Keratinocyte (primary cell): Measurements from ENCODE around the gene MRPS7. TPM values are rescaled to one million over a fixed set of nuclear protein-coding genes. Genes with fewer than 3 reads are reported as not detected.

Source experiments
- DNase-seq: peaks from one replicate; pipeline ENCODE4 v3.0.0-alpha.2; 2011; ENCODE audit warnings: low read depth, missing footprints, low spot score
- FAIRE-seq: peaks from 2 replicates; lab custom pipeline; 2011; peaks lifted over from hg19 to GRCh38; lab: Jason Lieb, UNC
- H2AFZ ChIP-seq: 2 replicates; pipeline ENCODE4 v1.6.0; 2012; ENCODE audit warnings: low read length, control low read depth, inconsistent platforms; ENCODE audit not compliant: control insufficient read depth
- H3K27ac ChIP-seq: 2 replicates; pipeline ENCODE4 v1.5.1; 2011; ENCODE audit warnings: low read length; ENCODE audit not compliant: control insufficient read depth, insufficient read depth
- H3K27me3 ChIP-seq: 3 replicates; pipeline ENCODE4 v1.6.0; 2011; ENCODE audit warnings: low read length; ENCODE audit not compliant: control insufficient read depth, insufficient read depth; ENCODE audit errors: extremely low read depth
- H3K36me3 ChIP-seq, 2 experiments: 2 replicates in 1 of 2; 3 replicates in 1 of 2; pipeline ENCODE4 v1.5.1; 2011; ENCODE audit warnings: low read length in 2 of 2, mild to moderate bottlenecking in 1 of 2; ENCODE audit not compliant: control insufficient read depth in 2 of 2, insufficient read depth in 2 of 2; ENCODE audit errors: extremely low read depth in 1 of 2
- H3K4me1 ChIP-seq: 3 replicates; pipeline ENCODE4 v1.5.1; 2011; ENCODE audit warnings: low read length; ENCODE audit not compliant: control insufficient read depth, insufficient read depth; ENCODE audit errors: extremely low read depth
- H3K4me2 ChIP-seq: 3 replicates; pipeline ENCODE4 v1.6.0; 2011; ENCODE audit warnings: low read depth, low read length; ENCODE audit not compliant: control insufficient read depth, insufficient read depth; ENCODE audit errors: extremely low read depth
- H3K4me3 ChIP-seq, 3 experiments: fragments of 200-600 bp in 1 of 3; sonication (generic) in 1 of 3; 2 replicates in 2 of 3; 3 replicates in 1 of 3; pipeline ENCODE4 v1.5.1; 2011 to 2016; ENCODE audit warnings: low read length in 3 of 3, mild to moderate bottlenecking in 3 of 3, control low read depth in 2 of 3, inconsistent platforms in 1 of 3, low read depth in 1 of 3, mixed read lengths in 1 of 3, mixed run types in 1 of 3, moderate library complexity in 1 of 3; ENCODE audit not compliant: control insufficient read depth in 2 of 3, insufficient read depth in 2 of 3; ENCODE audit errors: extremely low read depth in 1 of 3
- H3K79me2 ChIP-seq: 2 replicates; pipeline ENCODE4 v1.6.0; 2012; ENCODE audit warnings: low read length; ENCODE audit not compliant: control insufficient read depth, insufficient read depth
- H3K9ac ChIP-seq: 3 replicates; pipeline ENCODE4 v1.6.0; 2011; ENCODE audit warnings: low read length; ENCODE audit not compliant: control insufficient read depth, insufficient read depth; ENCODE audit errors: extremely low read depth
- H3K9me1 ChIP-seq: 3 replicates; pipeline ENCODE4 v1.6.0; 2011; ENCODE audit warnings: low read length; ENCODE audit not compliant: control insufficient read depth, insufficient read depth; ENCODE audit errors: extremely low read depth
- H3K9me3 ChIP-seq: 2 replicates; pipeline ENCODE4 v1.5.1; 2012; ENCODE audit warnings: low read depth, low read length; ENCODE audit not compliant: control insufficient read depth
- H4K20me1 ChIP-seq: 3 replicates; pipeline ENCODE4 v1.6.0; 2011; ENCODE audit warnings: low read length; ENCODE audit not compliant: control insufficient read depth, insufficient read depth; ENCODE audit errors: extremely low read depth
- EZH2 ChIP-seq: IDR thresholded peaks from one replicate; pipeline ENCODE4 v1.6.1; 2012; ENCODE audit warnings: inconsistent platforms, mild to moderate bottlenecking, low read length, moderate library complexity
- dilution Hi-C: fragments of 300-500 bp; cut with MboI; formaldehyde crosslinking; loops from one replicate; pipeline ENCODE4 v1.7.0; 2020; ENCODE audit warnings: low sequenced_read_pairs; ENCODE audit not compliant: extremely low pct_ligation_motif_present
- polyA minus RNA-seq, 3 experiments: library from RNA; depleted of rRNA, polyadenylated mRNA; stranded (reverse); fragments of >200 nt; gene quantifications; 1 replicate in 1 of 3; 2 replicates in 1 of 3; 3 replicates in 1 of 3; pipeline ENCODE4 v1.2.3, GENCODE V29; 2011
- polyA plus RNA-seq, 5 experiments: library from polyadenylated mRNA; depleted of rRNA in 3 of 5; stranded (reverse) in 3 of 5; stranded (forward) in 1 of 5; unstranded in 1 of 5; fragments of >200 nt; gene quantifications; 1 replicate in 1 of 5; 2 replicates in 3 of 5; 3 replicates in 1 of 5; pipeline versions ENCODE4 v1.2.1 to v1.2.3, GENCODE V29; 2011 to 2012; ENCODE audit warnings: missing spikeins in 2 of 5, low read depth in 1 of 5, low replicate concordance in 1 of 5
- TF ChIP-seq, protein P1 (sequence below), 3 experiments: IDR thresholded peaks in 1 of 3; conservative IDR thresholded peaks in 1 of 3; optimal IDR thresholded peaks in 1 of 3; 2 replicates in 2 of 3; 3 replicates in 1 of 3; pipeline versions ENCODE3 to v1.5.1; 2011; ENCODE audit warnings: low read length in 3 of 3, mild to moderate bottlenecking in 3 of 3, moderate library complexity in 2 of 3, control low read depth in 1 of 3, inconsistent platforms in 1 of 3; ENCODE audit not compliant: insufficient read depth in 2 of 3; ENCODE audit errors: extremely low read depth in 1 of 3

The MRPS7 gene
- 62.8 to 79.0 TPM (median 71.5 TPM) in 3 replicates for polyA plus RNA-seq
- 29.4 TPM for polyA plus RNA-seq (2011; ENCODE audit: low read depth)
- polyA plus RNA-seq (2011; cell fraction: cytosol; rRNA removed) = 62.7 and 69.3 TPM in 2 replicates
- polyA plus RNA-seq (2011; cell fraction: nucleus; rRNA removed) = 42.5 and 43.2 TPM in 2 replicates
- 42.6 and 61.5 TPM in 2 replicates for polyA plus RNA-seq (2012; ENCODE audit: low replicate concordance)
- 33.0 to 46.9 TPM (median 39.6 TPM) in 3 replicates for polyA minus RNA-seq
- polyA minus RNA-seq (2011; cell fraction: cytosol; rRNA and poly(A)+ RNA removed) = 31.5 TPM
- 9.9 and 12.6 TPM in 2 replicates for polyA minus RNA-seq (2011; cell fraction: nucleus; rRNA and poly(A)+ RNA removed)

DNA sequence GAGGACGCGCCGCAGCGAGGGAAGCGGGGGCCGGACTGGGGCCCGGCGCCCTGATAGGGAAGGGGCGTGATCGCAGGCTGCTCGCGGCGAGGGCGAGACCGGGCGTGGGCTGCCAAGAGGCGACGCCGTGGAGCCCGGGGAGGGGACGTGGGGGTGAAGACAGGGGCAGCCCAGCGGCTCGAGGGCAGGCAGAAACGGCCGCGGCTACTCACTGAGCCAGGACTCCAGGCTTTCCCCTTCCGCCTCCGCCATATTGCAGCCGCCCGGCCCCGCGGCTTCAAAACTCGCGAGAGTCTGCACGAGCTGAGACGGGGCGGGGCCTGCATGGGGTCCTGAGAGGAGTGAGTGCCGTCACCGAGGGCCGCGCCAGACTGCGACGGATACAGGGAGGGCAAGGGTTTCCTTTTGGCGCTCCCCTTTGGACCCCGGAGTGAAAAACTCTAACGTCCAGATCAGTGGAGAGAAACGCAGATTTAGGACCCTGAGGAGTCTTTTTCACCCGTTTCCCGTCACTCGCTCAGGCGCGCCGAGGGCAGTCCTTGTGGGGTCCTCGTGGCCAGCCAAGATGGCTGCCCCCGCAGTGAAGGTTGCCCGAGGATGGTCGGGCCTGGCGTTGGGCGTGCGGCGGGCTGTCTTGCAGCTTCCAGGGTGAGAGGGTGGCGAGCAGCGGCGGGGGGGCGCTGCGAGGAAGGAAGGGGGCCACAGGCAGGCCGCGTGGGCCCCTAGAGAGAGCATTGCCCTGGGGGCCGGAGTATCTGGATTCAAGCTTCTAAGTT lies at the start of gene MRPS7, which contains the start of gene GGA3:
Gene MRPS7, plus strand, starts transcription at position 544 of the 776 bp plus-strand sequence. Its CDS starts 22 bp downstream, at position 566.
Gene GGA3, minus strand, starts transcription at position 271 of the 776 bp plus-strand sequence. Its CDS starts 19 bp downstream, at position 252.
- Histone ChIP-seq H3K9me3 (no peaks in the 10 kb centered on the region), H4K20me1 (no peaks in the 10 kb centered on the region), H3K9ac (peak within 1 kb of the TSS; percentile 100), H3K27ac (peak within 1 kb of the TSS; percentile 99), H3K9me1 (no peaks in the 10 kb centered on the region), H3K79me2 (peaks cover 55% of the 10 kb centered on the region), H3K27me3 (no peaks in the 10 kb centered on the region), H3K36me3 (peaks cover 14 to 15% of the 10 kb centered on the region in 2 experiments), H2AFZ (peak within 1 kb of the TSS; percentile 94), H3K4me2 (peak within 1 kb of the TSS; percentile 89), H3K4me1 (peaks cover 13% of the 10 kb centered on the region), H3K4me3 (peak within 1 kb of the TSS; percentile 77 to 97 (median 96))
- TF ChIP-seq, protein P1, sequence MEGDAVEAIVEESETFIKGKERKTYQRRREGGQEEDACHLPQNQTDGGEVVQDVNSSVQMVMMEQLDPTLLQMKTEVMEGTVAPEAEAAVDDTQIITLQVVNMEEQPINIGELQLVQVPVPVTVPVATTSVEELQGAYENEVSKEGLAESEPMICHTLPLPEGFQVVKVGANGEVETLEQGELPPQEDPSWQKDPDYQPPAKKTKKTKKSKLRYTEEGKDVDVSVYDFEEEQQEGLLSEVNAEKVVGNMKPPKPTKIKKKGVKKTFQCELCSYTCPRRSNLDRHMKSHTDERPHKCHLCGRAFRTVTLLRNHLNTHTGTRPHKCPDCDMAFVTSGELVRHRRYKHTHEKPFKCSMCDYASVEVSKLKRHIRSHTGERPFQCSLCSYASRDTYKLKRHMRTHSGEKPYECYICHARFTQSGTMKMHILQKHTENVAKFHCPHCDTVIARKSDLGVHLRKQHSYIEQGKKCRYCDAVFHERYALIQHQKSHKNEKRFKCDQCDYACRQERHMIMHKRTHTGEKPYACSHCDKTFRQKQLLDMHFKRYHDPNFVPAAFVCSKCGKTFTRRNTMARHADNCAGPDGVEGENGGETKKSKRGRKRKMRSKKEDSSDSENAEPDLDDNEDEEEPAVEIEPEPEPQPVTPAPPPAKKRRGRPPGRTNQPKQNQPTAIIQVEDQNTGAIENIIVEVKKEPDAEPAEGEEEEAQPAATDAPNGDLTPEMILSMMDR (optimal IDR thresholded peaks at IDR 0.05 in 1 of 3, IDR thresholded peaks at IDR 0.05 in 1 of 3, conservative IDR thresholded peaks at IDR 0.05 in 1 of 3; ENCODE audit: extremely low read depth in 1 of 3, insufficient read depth in 2 of 3, low read length in 3 of 3) = no peak
- TF ChIP-seq EZH2 = no peak
- dilution Hi-C loops = no loop called here
- DNase-seq = peak; percentile 52
- FAIRE-seq = no peak

DNA sequence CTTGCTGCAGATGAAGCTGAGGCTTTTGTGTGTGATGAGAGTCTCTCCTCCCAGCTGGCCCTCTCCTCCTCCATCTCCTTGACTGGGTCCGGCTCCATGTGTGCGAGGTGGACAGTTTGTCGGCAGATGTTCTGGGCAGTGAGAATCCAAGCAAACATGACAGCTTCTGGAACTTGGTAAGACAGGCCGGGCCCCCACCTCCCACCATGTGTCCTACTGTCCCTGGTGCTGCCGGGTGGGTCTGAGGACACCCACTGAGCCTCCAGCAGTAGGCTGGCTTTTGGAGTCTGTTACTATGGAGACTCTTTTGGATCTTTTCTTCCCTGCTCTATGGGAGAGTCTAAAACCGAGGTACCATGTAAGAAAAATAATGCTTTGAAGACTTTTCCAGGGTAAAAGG lies 43.5 kb upstream of the MRPS7 start:
- Histone ChIP-seq H3K79me2 (no peaks in the 10 kb centered on the region), H3K4me1 (no peaks in the 10 kb centered on the region), H4K20me1 (peaks cover 2% of the 10 kb centered on the region), H3K9me1 (no peaks in the 10 kb centered on the region), H3K4me3 (no peak overlapping the region), H3K36me3 (peaks cover 29 to 41% of the 10 kb centered on the region in 2 experiments), H3K27ac (no peak overlapping the region), H3K4me2 (no peak overlapping the region), H3K27me3 (no peaks in the 10 kb centered on the region), H2AFZ (no peak overlapping the region), H3K9me3 (no peaks in the 10 kb centered on the region), H3K9ac (no peak overlapping the region)
- DNase-seq (no peak), FAIRE-seq (no peak)
- TF ChIP-seq EZH2 = no peak
- TF ChIP-seq, protein P1 (optimal IDR thresholded peaks at IDR 0.05 in 1 of 3, IDR thresholded peaks at IDR 0.05 in 1 of 3, conservative IDR thresholded peaks at IDR 0.05 in 1 of 3; ENCODE audit: extremely low read depth in 1 of 3, insufficient read depth in 2 of 3, low read length in 3 of 3) = no peak
- dilution Hi-C loops = no loop called here
